Progenitor cell of endocrine pancreas (in vitro differentiated cells): ENCODE measurements around the gene ARHGAP10. TPM values are rescaled to one million over a fixed set of nuclear protein-coding genes. Genes with fewer than 3 reads are reported as not detected.

ENCODE experiments used
- DNase-seq: peaks from one replicate; pipeline ENCODE4 v3.0.0; 2021; ENCODE audit warnings: low spot score; ENCODE audit not compliant: unreplicated experiment
- H3K27ac Mint-ChIP-seq: 2 replicates; pipeline ENCODE4 v1.8.0; 2021; ENCODE audit warnings: mild to moderate bottlenecking, moderate library complexity, mixed read lengths
- H3K27me3 Mint-ChIP-seq: 2 replicates; pipeline ENCODE4 v1.8.0; 2021; ENCODE audit warnings: mixed read lengths
- H3K36me3 Mint-ChIP-seq: 2 replicates; pipeline ENCODE4 v1.8.0; 2022; ENCODE audit warnings: mixed read lengths; ENCODE audit not compliant: insufficient read depth
- H3K4me1 Mint-ChIP-seq: 2 replicates; pipeline ENCODE4 v1.8.0; 2021; ENCODE audit warnings: low read depth, mixed read lengths
- H3K4me3 Mint-ChIP-seq: 2 replicates; pipeline ENCODE4 v1.8.0; 2021; ENCODE audit warnings: low read depth, mild to moderate bottlenecking, moderate library complexity, mixed read lengths
- H3K9me3 Mint-ChIP-seq: 2 replicates; pipeline ENCODE4 v1.8.0; 2021; ENCODE audit warnings: low read depth, mixed read lengths
- CTCF ChIP-seq: fragments of 200-600 bp; sonication (generic); IDR thresholded peaks from one replicate; pipeline ENCODE4 v1.5.0; 2021; ENCODE audit warnings: antibody characterized with exemption, mild to moderate bottlenecking; ENCODE audit not compliant: unreplicated experiment
- total RNA-seq: library from RNA; stranded (reverse); gene quantifications from 2 replicates; pipeline ENCODE4 v1.2.1, GENCODE V29; 2021

ARHGAP10 gene
- total RNA-seq, 1 donor from 2014 or later, result 11.0 TPM

DNA sequence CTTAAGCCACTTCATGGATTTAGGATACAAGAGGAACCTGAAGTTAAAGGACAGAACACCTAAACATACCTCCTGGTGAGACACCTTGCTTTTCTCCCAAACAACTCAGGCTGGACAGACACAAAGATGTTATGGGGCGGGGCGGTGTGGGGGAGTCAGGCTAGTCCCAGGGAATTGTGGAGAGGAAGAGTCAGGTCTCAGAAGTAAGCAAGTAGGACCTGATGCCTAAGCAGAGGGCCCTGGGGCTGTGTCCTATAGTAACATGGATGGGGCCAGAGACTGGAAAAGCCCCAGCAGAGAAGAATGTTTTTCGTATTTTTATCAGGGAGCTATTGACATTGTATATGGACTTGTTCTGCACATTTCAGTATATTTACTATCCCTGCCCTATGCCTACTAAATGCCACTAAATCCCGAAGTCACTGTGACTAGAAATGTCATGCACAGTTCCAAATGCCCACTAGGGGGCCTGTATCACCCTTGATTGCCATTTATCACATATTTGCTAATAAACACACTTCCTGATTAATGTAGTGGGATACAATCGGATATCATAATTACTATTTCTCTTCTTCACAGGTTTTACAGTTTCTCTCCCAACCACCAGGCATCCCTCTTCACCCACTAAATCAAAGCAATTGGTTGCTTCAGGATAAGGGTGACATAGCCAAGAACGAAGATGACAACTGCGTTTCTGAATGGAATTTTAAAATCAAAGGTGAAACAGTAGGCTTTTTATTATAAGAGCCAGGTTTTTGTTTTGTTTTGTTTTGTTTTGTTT is 23.8 kb upstream of the ARHGAP10 start:
- no peak overlapping the region for H3K4me3 Mint-ChIP-seq
- peaks cover under 1% of the 10 kb centered on the region for H3K27me3 Mint-ChIP-seq
- H3K4me1 Mint-ChIP-seq, result no peaks in the 10 kb centered on the region
- no peaks in the 10 kb centered on the region for H3K36me3 Mint-ChIP-seq
- no peaks in the 10 kb centered on the region for H3K9me3 Mint-ChIP-seq
- TF ChIP-seq CTCF, result peak; percentile 92
- DNase-seq, result no peak
- H3K27ac Mint-ChIP-seq, result no peak overlapping the region

DNA sequence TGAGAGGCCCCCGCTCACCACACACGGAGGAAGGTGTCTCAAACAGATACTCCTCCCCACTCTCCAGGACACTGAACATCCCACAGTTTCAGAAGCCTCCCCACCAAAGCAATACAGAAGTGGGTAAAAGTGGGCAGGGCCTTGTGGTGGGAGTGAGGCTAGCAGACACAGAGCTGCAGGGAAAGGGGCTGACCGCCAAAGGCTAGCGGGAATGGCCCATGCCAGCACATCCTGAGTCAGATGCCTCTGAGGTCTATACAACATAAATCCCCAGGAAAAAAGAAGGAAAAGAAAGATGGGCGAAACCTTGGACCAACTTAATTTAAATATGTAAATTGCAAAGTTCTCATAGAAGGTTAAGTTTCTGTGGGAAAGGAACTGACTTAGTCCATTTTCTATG is 21.9 kb upstream of the ARHGAP10 start:
- Mint-ChIP-seq H3K4me3 (no peak overlapping the region), H3K27ac (no peak overlapping the region), H3K4me1 (peaks cover 2% of the 10 kb centered on the region), H3K36me3 (no peaks in the 10 kb centered on the region), H3K27me3 (peaks cover 3% of the 10 kb centered on the region), H3K9me3 (no peaks in the 10 kb centered on the region)
- no peak for TF ChIP-seq CTCF
- DNase-seq, result no peak

DNA sequence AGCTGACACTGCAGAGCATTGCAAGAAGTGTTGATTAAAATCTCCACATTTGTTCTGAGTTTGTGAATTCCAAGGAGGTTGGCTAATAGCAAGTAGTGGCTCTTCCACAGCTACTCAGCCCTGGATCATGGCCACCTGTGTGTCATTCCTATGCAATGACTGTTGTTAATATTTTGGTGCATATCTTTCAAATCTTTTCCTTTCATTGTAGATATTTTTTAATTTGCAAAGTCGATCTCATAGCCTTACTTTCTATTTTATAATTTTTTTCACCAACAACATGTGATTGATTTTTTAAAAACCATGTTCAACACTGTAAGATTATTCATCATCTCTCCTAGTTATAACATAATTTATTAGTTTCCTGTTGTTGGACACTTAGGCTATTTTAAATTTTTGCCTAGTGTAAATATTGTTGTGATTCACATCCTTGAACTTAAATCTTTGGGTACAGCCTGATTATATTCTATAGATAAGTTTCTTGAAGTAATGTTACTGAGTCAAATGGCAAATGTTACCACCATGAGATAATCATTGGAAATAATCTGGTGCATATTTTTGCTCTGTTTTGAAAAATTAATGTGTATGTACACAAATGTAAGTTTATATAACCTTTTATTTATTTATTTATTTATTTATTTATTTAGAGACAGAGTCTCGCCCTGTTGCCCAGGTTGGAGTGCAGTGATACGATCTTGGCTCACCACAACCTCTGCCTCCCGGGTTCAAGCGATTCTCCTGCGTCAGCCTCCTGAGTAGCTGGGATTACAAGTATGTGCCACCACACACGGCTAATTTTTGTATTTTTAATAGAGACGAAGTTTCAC is 17.1 kb upstream of the ARHGAP10 start:
- Mint-ChIP-seq H3K27ac (no peak overlapping the region), H3K4me1 (peaks cover 6% of the 10 kb centered on the region), H3K9me3 (no peaks in the 10 kb centered on the region), H3K36me3 (no peaks in the 10 kb centered on the region), H3K27me3 (peaks cover 7% of the 10 kb centered on the region), H3K4me3 (no peak overlapping the region)
- no peak for DNase-seq
- TF ChIP-seq CTCF, result no peak

DNA sequence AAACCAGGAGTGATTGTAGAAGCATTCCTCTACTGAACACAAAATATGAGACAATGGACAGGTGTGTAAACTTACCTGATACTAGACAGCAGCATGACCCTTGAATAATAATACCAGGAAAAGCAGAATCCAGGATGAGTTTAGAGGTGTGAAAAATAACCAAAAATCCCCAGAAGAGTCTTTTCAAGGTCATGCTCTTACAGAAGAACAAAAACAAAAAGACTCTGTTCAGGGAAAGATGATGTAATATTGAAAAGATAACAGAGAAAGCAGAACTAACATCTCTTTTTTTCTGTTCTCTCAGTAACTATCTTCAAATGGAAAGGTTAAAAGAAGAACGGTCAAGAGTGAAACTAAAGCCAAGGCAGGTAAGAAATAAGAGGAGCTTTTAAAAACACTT is 14.0 kb upstream of the ARHGAP10 start:
- Mint-ChIP-seq H3K9me3 (no peaks in the 10 kb centered on the region), H3K27me3 (peaks cover 7% of the 10 kb centered on the region), H3K36me3 (no peaks in the 10 kb centered on the region), H3K4me1 (peaks cover 6% of the 10 kb centered on the region), H3K27ac (no peak overlapping the region), H3K4me3 (no peak overlapping the region)
- no peak for TF ChIP-seq CTCF
- DNase-seq, result no peak

DNA sequence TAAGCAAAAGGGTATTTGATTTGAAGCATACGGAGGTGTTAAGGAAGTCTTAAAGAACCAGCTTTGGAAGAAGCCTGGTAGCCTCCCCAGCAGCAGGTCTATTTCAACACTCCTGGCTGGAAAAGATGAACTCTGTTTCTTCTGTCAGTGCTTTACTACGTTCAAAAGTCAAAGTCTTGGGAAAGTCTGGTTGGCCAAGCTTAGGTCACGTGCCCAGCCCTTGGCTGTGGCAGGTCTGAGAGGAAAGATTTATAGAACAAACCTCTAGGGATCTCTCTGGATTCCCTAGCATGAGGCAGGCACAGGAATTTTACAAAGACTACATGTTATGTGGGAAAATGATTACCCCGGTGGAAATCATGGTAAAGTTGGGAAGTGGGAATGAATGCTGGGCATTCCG is 8.6 kb upstream of the ARHGAP10 start:
- Mint-ChIP-seq H3K4me1 (peaks cover 12% of the 10 kb centered on the region), H3K27me3 (peaks cover 12% of the 10 kb centered on the region), H3K4me3 (no peak overlapping the region), H3K9me3 (no peaks in the 10 kb centered on the region), H3K27ac (peak overlapping the region; percentile 60), H3K36me3 (no peaks in the 10 kb centered on the region)
- no peak for DNase-seq
- TF ChIP-seq CTCF, result no peak
